AG09319 (cell line): ENCODE measurements around the gene GBP6.
"Not testable (repeated sequence)": the region's sequence is repeated elsewhere in the genome, so short reads cannot be mapped to it uniquely, and the experiment has no call there.

Experiments
- DNase-seq: peaks from one replicate; pipeline ENCODE4 v3.0.0-alpha.2; 2010; ENCODE audit warnings: low read depth; ENCODE audit errors: extremely low read depth
- TF ChIP-seq, protein P1 (sequence below): IDR thresholded peaks from 2 replicates; pipeline ENCODE4 v1.5.1; 2011; ENCODE audit warnings: low read depth, mild to moderate bottlenecking, inconsistent platforms, low read length, moderate library complexity

The GBP6 gene

GRCh38 chr1:89396902-89397301 is 33.0 kb downstream of the GBP6 start:
- no peak for DNase-seq
- TF ChIP-seq, protein P1, sequence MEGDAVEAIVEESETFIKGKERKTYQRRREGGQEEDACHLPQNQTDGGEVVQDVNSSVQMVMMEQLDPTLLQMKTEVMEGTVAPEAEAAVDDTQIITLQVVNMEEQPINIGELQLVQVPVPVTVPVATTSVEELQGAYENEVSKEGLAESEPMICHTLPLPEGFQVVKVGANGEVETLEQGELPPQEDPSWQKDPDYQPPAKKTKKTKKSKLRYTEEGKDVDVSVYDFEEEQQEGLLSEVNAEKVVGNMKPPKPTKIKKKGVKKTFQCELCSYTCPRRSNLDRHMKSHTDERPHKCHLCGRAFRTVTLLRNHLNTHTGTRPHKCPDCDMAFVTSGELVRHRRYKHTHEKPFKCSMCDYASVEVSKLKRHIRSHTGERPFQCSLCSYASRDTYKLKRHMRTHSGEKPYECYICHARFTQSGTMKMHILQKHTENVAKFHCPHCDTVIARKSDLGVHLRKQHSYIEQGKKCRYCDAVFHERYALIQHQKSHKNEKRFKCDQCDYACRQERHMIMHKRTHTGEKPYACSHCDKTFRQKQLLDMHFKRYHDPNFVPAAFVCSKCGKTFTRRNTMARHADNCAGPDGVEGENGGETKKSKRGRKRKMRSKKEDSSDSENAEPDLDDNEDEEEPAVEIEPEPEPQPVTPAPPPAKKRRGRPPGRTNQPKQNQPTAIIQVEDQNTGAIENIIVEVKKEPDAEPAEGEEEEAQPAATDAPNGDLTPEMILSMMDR, result no peak

GRCh38 chr1:89405275-89405929 is 41.5 kb downstream of the GBP6 start:
- TF ChIP-seq, protein P1, result no peak

GRCh38 chr1:89407360-89407759 is 43.5 kb downstream of the GBP6 start:
- DNase-seq, result no peak
- TF ChIP-seq, protein P1, result no peak

More at GRCh38 chr1:89405275-89405929, 41.5 kb downstream of the GBP6 start:
- no peak for DNase-seq

DNA sequence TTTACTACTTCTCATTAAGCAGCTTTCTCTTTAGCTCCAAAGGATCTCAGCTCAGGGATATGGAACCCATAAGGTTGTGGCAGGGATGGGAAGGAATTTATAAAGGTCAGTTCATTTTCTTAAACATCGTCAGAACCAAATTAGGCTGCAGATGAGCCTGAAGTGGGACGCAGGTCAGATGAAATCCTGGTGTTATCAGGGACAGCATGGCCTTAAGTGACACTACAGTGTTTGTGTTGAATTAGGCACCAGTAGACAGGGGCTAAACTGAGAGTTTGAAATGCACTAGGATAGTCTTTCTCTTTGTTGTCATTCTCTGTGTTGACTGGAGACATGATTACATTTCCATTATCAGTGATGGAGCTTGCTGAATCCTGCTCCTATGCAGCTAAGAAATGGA is 43.9 kb downstream of the GBP6 start:
- DNase-seq, result not testable (repeated sequence)

GRCh38 chr1:89425056-89425455 is 61.2 kb downstream of the GBP6 start:
- no peak for DNase-seq
- TF ChIP-seq, protein P1, result no peak

DNA sequence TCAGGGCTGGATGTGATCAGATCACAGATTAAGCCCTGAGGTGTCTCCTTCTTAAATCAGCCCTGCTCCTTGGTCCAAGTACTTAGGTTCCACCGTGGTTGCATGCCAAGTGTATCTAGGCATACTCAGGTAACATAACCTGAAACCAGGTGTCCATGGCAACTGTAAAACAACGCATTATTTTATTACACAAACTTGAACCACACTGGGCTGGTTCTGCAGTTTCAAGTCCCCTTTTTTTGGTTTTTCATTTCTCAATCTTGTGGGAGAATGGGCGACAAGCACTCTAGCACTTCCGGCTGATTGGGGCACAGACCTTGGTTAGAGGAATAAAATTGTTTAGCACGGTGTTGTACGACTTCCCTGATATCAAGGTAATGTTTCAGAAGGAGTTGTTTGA is 65.2 kb downstream of the GBP6 start:
- no peak for DNase-seq
- TF ChIP-seq, protein P1, result no peak

DNA sequence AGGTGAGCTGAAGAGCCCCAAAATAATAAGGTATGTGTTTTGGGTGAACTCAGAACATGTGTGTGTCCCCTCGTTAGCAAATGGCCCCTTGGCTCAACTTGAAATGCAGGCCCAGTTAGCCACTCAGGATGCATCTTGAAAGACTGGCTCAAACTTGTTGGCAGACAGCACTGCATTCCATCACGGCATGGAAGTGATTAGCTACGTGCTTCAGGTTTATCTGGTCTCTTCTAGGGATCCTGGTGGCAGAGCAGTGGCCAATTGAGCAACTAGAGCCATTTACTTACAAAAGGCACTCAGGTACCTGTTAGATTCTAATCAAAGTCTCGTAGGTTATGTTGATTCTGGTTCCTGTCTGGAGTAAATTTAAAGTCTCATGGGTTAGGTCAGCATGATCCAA is 65.8 kb downstream of the GBP6 start:
- not testable (repeated sequence) for DNase-seq

DNA sequence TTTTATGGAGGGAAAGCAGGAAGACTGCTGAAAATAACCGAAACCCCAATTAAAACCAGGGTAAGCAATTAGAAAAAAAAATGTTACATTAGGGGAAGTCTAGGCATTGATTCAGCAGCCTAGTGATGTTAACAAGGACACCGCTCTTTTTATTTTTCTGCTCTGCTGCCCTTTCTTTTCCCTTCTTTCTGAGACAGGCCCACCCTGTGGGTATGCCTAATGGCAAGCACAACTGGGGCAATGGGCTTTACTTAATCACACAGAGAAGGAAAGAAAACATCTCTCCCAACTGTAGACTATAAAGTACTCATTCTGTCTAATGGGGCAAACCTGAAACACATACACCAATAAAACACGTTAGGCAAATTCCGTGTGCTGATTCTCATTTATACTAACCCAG is 69.6 kb downstream of the GBP6 start:
- DNase-seq, result no peak
- TF ChIP-seq, protein P1, result no peak

GRCh38 chr1:89434058-89434780 is 70.4 kb downstream of the GBP6 start:
- not testable (repeated sequence) for DNase-seq
